ENCODE measurements around the gene CAPN8.
A peak's percentile ranks its signal among the peaks of the same experiment; 100 is the strongest.

CAPN8 gene

DNA sequence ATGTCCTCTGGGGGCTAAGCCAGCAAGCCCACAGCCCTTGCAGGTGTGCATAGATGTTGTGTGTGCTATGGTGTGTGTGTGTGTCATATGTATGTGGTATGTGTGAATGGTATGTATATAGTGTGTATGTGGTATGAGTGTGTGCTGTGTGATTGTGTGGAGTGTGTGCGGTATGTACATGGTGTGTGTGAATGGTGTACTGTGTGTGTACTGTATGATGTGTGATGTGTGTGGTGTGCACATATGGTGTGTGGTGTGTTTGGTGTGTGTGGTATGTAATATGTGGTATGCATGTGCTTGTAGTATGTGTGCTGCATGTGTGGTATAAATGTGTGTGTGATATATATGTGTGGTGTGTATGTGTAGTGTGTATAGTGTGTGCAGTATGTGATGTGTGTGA lies 107.0 kb downstream of the CAPN8 start:
- no peak overlapping the region for H3K27ac ChIP-seq (ENCODE audit: low read length, poor library complexity, severe bottlenecking)
- H2AFZ ChIP-seq (ENCODE audit: low read depth, low read length) = no peak overlapping the region
- H3K9me3 ChIP-seq (ENCODE audit: control insufficient read depth, low read length) = no peaks in the 10 kb centered on the region
- peak overlapping the region; percentile 56 for H4K91ac ChIP-seq (ENCODE audit: low read length)
- no peak overlapping the region for H3K23ac ChIP-seq (ENCODE audit: low read length in 2 of 2)
- no peak overlapping the region for H3K18ac ChIP-seq (ENCODE audit: low read depth in 1 of 2, low read length in 2 of 2)
- H3K79me1 ChIP-seq (replicated peaks; ENCODE audit: low read length, poor library complexity, severe bottlenecking) = no peaks in the 10 kb centered on the region
- H3K14ac ChIP-seq (ENCODE audit: low read length in 2 of 2) = no peak overlapping the region
- no peak overlapping the region for H2AK5ac ChIP-seq (ENCODE audit: low read length, severe bottlenecking)
- H3K4me3 ChIP-seq (ENCODE audit: insufficient read depth in 1 of 2, low read depth in 1 of 2, low read length in 2 of 2) = no peak overlapping the region
- H3K4me1 ChIP-seq (ENCODE audit: control insufficient read depth, insufficient read depth, low read depth, low read length) = no peaks in the 10 kb centered on the region
- no peak for DNase-seq
- 98% methylated on average over 1 of the region's 1 CpG for WGBS
- H3K9ac ChIP-seq (ENCODE audit: low read length) = no peak overlapping the region
- H3K36me3 ChIP-seq (ENCODE audit: control insufficient read depth in 1 of 2, insufficient read depth in 2 of 2, low read depth in 1 of 2, low read length in 2 of 2) = no peaks in the 10 kb centered on the region
- no peak overlapping the region for H2BK15ac ChIP-seq (ENCODE audit: low read depth, poor library complexity, severe bottlenecking)
- no peak overlapping the region for H3K4me2 ChIP-seq (ENCODE audit: low read length, poor library complexity, severe bottlenecking)
- no peak overlapping the region for H2BK12ac ChIP-seq (ENCODE audit: low read length in 2 of 2)
- no peak overlapping the region for H2BK5ac ChIP-seq (ENCODE audit: low read depth, low read length, poor library complexity, severe bottlenecking)
- H3K27me3 ChIP-seq (ENCODE audit: control insufficient read depth in 1 of 2, insufficient read depth in 1 of 2, low read length in 2 of 2) = peaks cover 5 to 13% of the 10 kb centered on the region in 2 experiments
- no peak overlapping the region for H3K4ac ChIP-seq (ENCODE audit: low read depth in 1 of 2, low read length in 2 of 2)
- H4K8ac ChIP-seq (ENCODE audit: low read length) = no peak overlapping the region
- H2BK120ac ChIP-seq (ENCODE audit: low read depth, low read length) = no peak overlapping the region

DNA sequence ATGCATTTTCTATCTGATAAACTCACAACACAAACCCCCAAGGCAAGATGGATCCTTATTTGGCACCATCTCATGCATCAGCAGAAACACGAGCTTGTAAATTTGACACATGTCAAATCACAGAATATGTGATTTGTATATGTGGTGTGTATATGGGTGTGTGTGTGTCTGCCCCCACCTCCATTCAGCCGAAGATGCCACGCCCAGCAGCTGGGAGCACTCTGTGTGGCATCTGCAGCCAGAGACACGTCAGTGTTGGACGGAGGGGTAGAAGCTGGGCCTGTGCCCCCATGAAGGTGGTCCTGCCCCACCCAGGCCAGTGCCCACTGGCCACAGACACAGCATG lies 108.4 kb downstream of the CAPN8 start:
- peaks cover 5 to 17% of the 10 kb centered on the region in 2 experiments for H3K27me3 ChIP-seq (ENCODE audit: control insufficient read depth in 1 of 2, insufficient read depth in 1 of 2, low read length in 2 of 2)
- 69% methylated on average over 5 of the region's 5 CpGs for WGBS
- DNase-seq = no peak

DNA sequence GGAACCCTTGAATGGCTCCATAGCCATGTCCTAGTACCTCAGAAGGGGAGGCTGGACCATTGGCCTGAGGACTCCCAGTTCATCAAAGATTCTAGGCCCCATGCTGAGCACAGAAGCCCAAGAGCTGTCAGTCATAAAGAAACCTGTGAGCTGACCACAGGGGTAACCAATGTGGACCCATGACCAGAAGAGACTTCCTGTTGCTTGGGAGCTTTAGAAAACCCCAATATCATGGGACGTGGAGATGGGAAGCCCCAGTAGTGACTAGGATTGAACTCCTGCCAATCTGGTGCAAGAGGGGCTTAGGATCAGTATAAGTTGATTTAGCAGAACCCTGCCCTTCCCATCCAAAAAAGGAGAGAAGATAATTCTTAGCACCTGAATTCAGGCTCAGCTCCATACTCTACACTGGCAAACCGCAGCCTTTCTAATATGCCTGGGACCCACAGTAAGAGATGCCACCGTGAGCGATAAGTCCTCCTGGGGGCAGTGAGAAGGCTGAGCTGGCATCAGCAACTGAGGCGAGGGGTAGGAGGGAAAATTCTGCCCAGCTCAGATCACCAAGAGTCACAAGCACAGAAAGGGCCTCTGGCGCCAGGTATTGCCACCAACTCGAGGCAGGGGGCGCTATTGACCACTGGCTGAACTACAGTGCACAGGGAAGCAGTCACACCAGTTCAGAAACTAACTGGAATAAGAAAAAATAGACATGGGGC lies 108.9 kb downstream of the CAPN8 start:
- Histone ChIP-seq H3K36me3 (ENCODE audit: control insufficient read depth in 1 of 2, insufficient read depth in 2 of 2, low read depth in 1 of 2, low read length in 2 of 2) (no peaks in the 10 kb centered on the region), H3K27me3 (ENCODE audit: control insufficient read depth in 1 of 2, insufficient read depth in 1 of 2, low read length in 2 of 2) (peaks cover 5 to 17% of the 10 kb centered on the region in 2 experiments), H3K23ac (ENCODE audit: low read length in 2 of 2) (no peak overlapping the region), H2BK15ac (ENCODE audit: low read depth, poor library complexity, severe bottlenecking) (no peak overlapping the region), H3K4ac (ENCODE audit: low read depth in 1 of 2, low read length in 2 of 2) (no peak overlapping the region), H3K79me1 (replicated peaks; ENCODE audit: low read length, poor library complexity, severe bottlenecking) (no peaks in the 10 kb centered on the region), H2BK5ac (ENCODE audit: low read depth, low read length, poor library complexity, severe bottlenecking) (no peak overlapping the region), H3K14ac (ENCODE audit: low read length in 2 of 2) (no peak overlapping the region), H3K4me3 (ENCODE audit: insufficient read depth in 1 of 2, low read depth in 1 of 2, low read length in 2 of 2) (no peak overlapping the region), H2AFZ (ENCODE audit: low read depth, low read length) (no peak overlapping the region), H4K8ac (ENCODE audit: low read length) (no peak overlapping the region), H3K9ac (ENCODE audit: low read length) (no peak overlapping the region), H3K4me1 (ENCODE audit: control insufficient read depth, insufficient read depth, low read depth, low read length) (no peaks in the 10 kb centered on the region), H3K4me2 (ENCODE audit: low read length, poor library complexity, severe bottlenecking) (no peak overlapping the region), H4K91ac (ENCODE audit: low read length) (no peak overlapping the region), H3K9me3 (ENCODE audit: control insufficient read depth, low read length) (no peaks in the 10 kb centered on the region), H2AK5ac (ENCODE audit: low read length, severe bottlenecking) (no peak overlapping the region), H3K27ac (ENCODE audit: low read length, poor library complexity, severe bottlenecking) (no peak overlapping the region), H2BK12ac (ENCODE audit: low read length in 2 of 2) (no peak overlapping the region), H3K18ac (ENCODE audit: low read depth in 1 of 2, low read length in 2 of 2) (no peak overlapping the region), H2BK120ac (ENCODE audit: low read depth, low read length) (no peak overlapping the region)
- DNase-seq = no peak
- 36% methylated on average over 8 of the region's 8 CpGs for WGBS

More for the DNA sequence above, 108.4 kb downstream of the CAPN8 start:
- H4K8ac ChIP-seq (ENCODE audit: low read length) = no peak overlapping the region
- H2BK120ac ChIP-seq (ENCODE audit: low read depth, low read length) = no peak overlapping the region
- no peak overlapping the region for H3K4ac ChIP-seq (ENCODE audit: low read depth in 1 of 2, low read length in 2 of 2)
- no peaks in the 10 kb centered on the region for H3K79me1 ChIP-seq (replicated peaks; ENCODE audit: low read length, poor library complexity, severe bottlenecking)
- no peaks in the 10 kb centered on the region for H3K36me3 ChIP-seq (ENCODE audit: control insufficient read depth in 1 of 2, insufficient read depth in 2 of 2, low read depth in 1 of 2, low read length in 2 of 2)
- H2AK5ac ChIP-seq (ENCODE audit: low read length, severe bottlenecking) = no peak overlapping the region
- no peak overlapping the region for H3K14ac ChIP-seq (ENCODE audit: low read length in 2 of 2)
- no peak overlapping the region for H3K9ac ChIP-seq (ENCODE audit: low read length)
- H3K4me2 ChIP-seq (ENCODE audit: low read length, poor library complexity, severe bottlenecking) = no peak overlapping the region
- no peak overlapping the region for H3K27ac ChIP-seq (ENCODE audit: low read length, poor library complexity, severe bottlenecking)
- H2BK15ac ChIP-seq (ENCODE audit: low read depth, poor library complexity, severe bottlenecking) = no peak overlapping the region
- peak overlapping the region; percentile 20 for H2BK5ac ChIP-seq (ENCODE audit: low read depth, low read length, poor library complexity, severe bottlenecking)
- no peak overlapping the region for H3K4me3 ChIP-seq (ENCODE audit: insufficient read depth in 1 of 2, low read depth in 1 of 2, low read length in 2 of 2)
- no peak overlapping the region for H2AFZ ChIP-seq (ENCODE audit: low read depth, low read length)
- H3K9me3 ChIP-seq (ENCODE audit: control insufficient read depth, low read length) = no peaks in the 10 kb centered on the region
- H4K91ac ChIP-seq (ENCODE audit: low read length) = no peak overlapping the region
- no peak overlapping the region for H3K23ac ChIP-seq (ENCODE audit: low read length in 2 of 2)
- H2BK12ac ChIP-seq (ENCODE audit: low read length in 2 of 2) = no peak overlapping the region
- no peak overlapping the region for H3K18ac ChIP-seq (ENCODE audit: low read depth in 1 of 2, low read length in 2 of 2)
- no peaks in the 10 kb centered on the region for H3K4me1 ChIP-seq (ENCODE audit: control insufficient read depth, insufficient read depth, low read depth, low read length)

DNA sequence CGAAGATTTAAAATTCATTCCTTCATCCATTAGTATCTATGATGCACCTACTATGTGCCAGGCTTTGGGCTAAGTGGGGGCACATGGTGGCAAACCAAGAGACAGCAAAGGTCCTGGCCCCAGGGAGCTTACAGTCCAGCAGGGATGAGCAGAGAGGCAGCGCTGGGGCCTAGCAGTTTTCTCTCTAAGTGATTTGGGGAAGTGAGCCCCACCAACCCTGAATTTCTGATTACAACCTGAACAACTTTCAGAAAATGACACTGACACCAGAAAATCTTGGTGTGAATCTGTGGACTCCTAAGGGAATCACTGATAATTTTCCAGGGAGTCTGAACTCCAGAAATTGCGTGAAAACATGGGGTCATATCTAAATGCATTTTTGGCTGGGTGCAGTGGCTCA lies 111.5 kb downstream of the CAPN8 start:
- Histone ChIP-seq H4K8ac (ENCODE audit: low read length) (no peak overlapping the region), H3K4ac (ENCODE audit: low read depth in 1 of 2, low read length in 2 of 2) (no peak overlapping the region), H3K23ac (ENCODE audit: low read length in 2 of 2) (no peak overlapping the region), H3K27me3 (ENCODE audit: control insufficient read depth in 1 of 2, insufficient read depth in 1 of 2, low read length in 2 of 2) (peaks cover 13 to 37% of the 10 kb centered on the region in 2 experiments), H3K14ac (ENCODE audit: low read length in 2 of 2) (no peak overlapping the region), H3K4me1 (ENCODE audit: control insufficient read depth, insufficient read depth, low read depth, low read length) (no peaks in the 10 kb centered on the region), H2BK12ac (ENCODE audit: low read length in 2 of 2) (no peak overlapping the region), H3K18ac (ENCODE audit: low read depth in 1 of 2, low read length in 2 of 2) (no peak overlapping the region), H3K36me3 (ENCODE audit: control insufficient read depth in 1 of 2, insufficient read depth in 2 of 2, low read depth in 1 of 2, low read length in 2 of 2) (no peaks in the 10 kb centered on the region), H3K4me2 (ENCODE audit: low read length, poor library complexity, severe bottlenecking) (no peak overlapping the region), H2AK5ac (ENCODE audit: low read length, severe bottlenecking) (no peak overlapping the region), H3K9ac (ENCODE audit: low read length) (no peak overlapping the region), H2BK15ac (ENCODE audit: low read depth, poor library complexity, severe bottlenecking) (no peak overlapping the region), H2BK120ac (ENCODE audit: low read depth, low read length) (no peak overlapping the region), H3K27ac (ENCODE audit: low read length, poor library complexity, severe bottlenecking) (no peak overlapping the region), H3K9me3 (ENCODE audit: control insufficient read depth, low read length) (no peaks in the 10 kb centered on the region), H2BK5ac (ENCODE audit: low read depth, low read length, poor library complexity, severe bottlenecking) (no peak overlapping the region), H3K4me3 (ENCODE audit: insufficient read depth in 1 of 2, low read depth in 1 of 2, low read length in 2 of 2) (no peak overlapping the region), H4K91ac (ENCODE audit: low read length) (no peak overlapping the region), H3K79me1 (replicated peaks; ENCODE audit: low read length, poor library complexity, severe bottlenecking) (no peaks in the 10 kb centered on the region), H2AFZ (ENCODE audit: low read depth, low read length) (no peak overlapping the region)
- WGBS = 93% methylated on average over 2 of the region's 3 CpGs
- no peak for DNase-seq

Data from mesenchymal stem cell (in vitro differentiated cells and primary cell).